HT1080 (cell line): ENCODE data around the gene ZCCHC4. TPM values are rescaled to one million over a fixed set of nuclear protein-coding genes. Genes with fewer than 3 reads are reported as not detected.
A peak's percentile ranks its signal among the peaks of the same experiment; 100 is the strongest.

Experiments
- DNase-seq: peaks from one replicate; pipeline ENCODE4 v3.0.0-alpha.2; 2015; ENCODE audit warnings: low read depth
- total RNA-seq: library from RNA; depleted of rRNA; stranded (reverse); fragments of >200 nt; shearing (Covaris generic); gene quantifications from 2 replicates; pipeline ENCODE4 v1.2.3, GENCODE V29; 2014; rRNA removed

Gene ZCCHC4
- total RNA-seq, 1 experiment from 2014 or later, result 14.8 TPM

DNA sequence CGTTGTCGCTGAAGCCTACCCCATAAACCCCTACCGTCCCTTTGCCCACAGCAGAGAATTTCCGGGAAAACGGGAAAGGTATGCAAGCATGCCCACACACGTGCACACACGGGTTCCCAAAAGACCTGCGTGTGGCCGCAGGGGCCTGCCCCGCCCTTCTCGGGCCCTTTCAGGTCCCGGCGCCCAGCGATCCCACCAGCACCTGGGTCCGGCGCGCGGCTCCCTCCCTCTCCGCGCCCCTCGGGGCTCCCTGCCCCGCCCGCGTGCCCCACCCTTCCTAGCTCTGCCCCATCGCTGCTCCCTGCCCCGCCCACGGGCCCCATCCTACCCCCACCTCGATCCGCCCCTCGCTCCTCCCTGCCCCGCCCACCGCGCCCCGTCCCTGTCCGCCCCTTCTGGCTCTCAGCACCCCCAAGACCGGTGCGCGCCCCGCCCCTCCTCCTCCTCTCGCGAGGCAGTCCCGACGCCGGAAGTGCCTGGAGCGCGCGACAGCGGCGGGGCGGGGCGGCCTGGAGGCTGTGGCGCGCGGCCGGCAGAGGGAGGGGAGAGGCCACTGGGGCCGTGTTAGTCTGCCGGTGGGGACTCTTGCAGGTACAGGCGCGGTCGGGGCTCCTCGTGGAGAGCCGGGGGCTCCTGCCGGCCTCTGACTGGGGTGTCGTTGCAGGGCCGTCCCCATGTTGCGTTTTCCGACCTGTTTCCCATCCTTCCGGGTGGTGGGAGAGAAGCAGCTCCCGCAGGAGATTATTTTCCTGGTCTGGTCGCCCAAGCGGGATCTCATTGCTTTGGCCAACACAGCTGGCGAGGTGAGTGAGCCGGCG is 64.4 kb downstream of the ZCCHC4 start, which contains the start of gene ANAPC4:
Gene ANAPC4, plus strand, starts transcription at position 510 of the 818 bp plus-strand sequence. Its CDS starts 165 bp downstream, at position 675.
- peak; percentile 85 for DNase-seq

GRCh38 chr4:25377572-25378436 is 65.2 kb downstream of the ZCCHC4 start:
- peak; percentile 3 for DNase-seq

DNA sequence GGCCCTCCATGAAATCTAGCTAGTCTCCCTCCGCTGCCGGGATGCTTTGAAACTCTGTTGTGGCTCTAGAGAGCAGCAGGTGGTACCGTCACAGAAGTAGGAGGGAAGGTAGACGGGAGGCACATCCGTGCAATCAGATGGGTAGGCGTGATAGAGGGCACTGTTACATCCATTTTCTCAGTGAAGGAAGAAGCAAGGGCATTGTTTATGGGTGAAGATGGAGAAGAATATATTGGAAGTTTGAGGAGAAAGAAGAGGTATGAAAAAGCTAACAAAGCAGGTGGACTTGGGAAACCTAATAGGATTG is 65.8 kb downstream of the ZCCHC4 start:
- DNase-seq, result no peak

DNA sequence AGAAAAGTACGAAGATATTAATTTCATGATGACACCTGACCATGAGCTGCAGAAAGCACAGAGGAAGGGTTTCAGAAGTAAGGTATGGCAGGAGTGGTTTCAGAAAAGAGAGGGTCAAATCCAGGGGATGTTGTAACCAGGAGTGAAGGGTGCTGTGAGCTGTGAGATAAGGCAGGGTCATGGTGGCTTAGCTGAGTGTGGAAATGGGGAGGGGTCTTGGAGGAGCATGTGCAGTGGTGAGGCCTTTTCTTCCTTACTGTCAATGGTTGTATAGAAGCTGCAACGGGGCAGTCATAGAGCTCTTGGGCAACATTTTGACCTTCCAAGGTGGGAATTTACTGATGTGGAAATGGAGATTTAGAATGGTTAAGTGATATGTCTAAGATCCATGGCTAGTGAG is 67.0 kb downstream of the ZCCHC4 start:
- no peak for DNase-seq

- DNase-seq, result no peak
These were observed 71.1 kb downstream of the ZCCHC4 start for GRCh38 chr4:25383647-25384046.

DNA sequence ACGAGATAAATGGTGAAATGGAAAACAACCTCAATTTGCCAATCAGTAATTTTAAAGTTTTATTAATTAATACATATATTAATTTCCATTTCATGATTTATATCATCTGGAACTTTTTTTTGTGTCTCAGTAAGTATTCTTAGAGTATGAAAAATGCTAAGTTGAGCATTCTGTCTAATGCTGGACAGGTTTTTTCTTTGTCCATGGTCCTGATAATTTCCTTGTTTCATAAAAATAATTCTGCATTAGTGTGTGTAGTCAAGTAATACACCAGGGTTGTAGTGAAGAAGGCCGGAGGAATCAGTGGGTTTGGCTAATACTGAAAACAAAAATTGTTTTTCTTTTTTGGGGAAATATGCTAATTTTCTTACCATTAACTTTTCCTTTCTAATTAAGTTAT is 74.4 kb downstream of the ZCCHC4 start:
- no peak for DNase-seq

- no peak for DNase-seq
These were observed 84.7 kb downstream of the ZCCHC4 start for GRCh38 chr4:25397305-25397704.

- no peak for DNase-seq
These were observed 86.9 kb downstream of the ZCCHC4 start for GRCh38 chr4:25399510-25399909.

DNA sequence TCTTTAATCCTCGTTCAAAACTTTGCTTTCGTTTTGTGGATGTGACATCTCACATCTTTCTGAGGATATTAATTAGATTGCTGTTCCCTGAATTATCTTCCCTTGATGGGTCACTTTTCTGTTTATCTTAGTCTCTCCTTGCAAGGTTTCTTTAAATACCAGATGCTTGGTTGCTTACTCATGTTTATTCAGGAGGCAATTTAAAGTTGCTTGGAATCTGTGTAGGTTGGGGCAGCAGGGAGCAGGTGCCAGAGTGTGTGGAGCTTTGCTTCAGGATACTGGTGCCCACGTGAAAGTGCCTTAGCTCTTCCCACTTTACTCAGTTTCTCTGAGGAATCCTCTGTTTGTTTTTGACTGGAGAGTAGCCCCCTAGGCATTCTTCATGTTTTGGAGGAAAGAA is 88.5 kb downstream of the ZCCHC4 start:
- DNase-seq, result peak; percentile 20

- DNase-seq, result no peak
These were observed 89.9 kb downstream of the ZCCHC4 start for GRCh38 chr4:25402521-25402920.

- DNase-seq, result no peak
These were observed 91.1 kb downstream of the ZCCHC4 start for GRCh38 chr4:25403699-25404098.

DNA sequence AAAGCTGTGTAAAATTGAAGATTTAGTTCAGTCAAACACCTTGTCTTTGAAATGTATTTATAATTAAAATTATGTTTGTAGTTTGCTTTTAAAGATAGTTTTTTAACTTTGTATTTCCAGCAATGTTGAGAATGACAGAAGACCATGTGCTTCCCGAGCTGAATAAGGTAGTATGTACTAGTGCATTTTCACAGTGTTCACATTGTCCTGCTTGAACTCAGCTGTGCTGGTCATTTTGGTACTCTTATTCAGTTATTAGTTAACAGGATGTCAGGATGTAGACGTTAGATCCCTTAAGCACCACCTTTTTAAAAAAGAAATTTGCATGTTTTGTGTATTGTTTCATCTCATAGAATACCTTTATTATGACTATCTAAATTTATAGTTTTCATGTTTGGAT is 92.9 kb downstream of the ZCCHC4 start:
- no peak for DNase-seq

DNA sequence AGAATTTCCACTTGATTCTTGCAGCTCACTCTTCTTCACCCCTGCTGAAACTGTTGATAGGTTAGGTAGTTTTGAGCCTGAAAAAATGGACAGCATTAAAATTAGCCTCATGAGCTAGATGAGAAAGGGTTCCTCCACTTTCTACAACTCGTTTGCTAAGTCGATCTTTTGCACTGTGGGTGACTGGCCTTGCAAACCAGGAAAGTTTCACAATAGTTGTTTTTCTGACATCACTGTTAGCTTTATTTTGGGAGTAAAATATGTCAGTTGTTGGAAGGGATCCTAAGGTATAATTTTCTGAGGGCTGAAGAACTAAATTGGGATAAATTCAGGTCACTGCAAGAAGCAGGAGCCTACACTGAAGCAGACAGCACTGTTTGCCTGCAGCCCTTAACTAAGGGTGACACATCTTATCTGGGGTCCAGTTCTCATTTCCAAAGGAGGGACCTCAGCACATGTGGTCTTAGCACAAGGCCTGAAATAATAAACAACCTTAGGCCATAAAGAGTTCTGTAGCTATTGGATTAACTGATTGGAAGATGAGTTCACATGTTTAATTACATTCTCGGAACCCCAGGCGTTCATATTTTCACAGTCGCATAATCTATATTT is 93.6 kb downstream of the ZCCHC4 start:
- no peak for DNase-seq

DNA sequence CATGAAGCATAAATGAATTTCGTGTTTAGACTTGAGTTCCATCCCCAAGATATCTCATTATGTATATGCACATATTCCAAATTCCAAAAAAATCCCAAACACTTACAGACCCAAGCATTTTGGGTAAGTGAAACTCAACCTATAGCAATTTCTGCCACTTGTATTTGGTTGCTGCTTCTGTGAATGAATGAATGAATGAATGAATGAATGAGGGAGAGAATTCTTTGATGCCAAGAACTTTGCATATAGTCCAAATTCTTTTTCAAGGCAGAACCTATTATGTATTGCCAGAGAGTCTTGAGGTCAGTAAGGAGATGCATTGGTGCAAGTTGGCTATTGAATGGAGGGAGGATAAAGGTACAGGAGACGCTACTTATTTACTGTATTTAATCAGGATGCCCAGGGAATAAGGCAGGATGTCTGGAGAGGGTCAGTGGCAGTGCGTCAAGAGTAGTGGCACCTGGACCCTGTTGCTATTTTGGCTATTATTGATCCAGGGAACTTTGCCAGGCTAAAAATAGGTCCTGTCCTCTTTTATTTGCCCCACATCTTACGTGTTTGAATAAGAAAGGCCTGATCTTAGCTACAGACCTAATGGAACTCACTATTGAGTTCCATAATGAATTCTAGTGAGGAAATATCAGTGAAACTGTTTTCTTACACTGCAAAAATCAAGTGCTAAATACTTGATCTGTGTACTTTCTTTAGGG is 98.4 kb downstream of the ZCCHC4 start:
- no peak for DNase-seq

- no peak for DNase-seq
These were observed 100.7 kb downstream of the ZCCHC4 start for GRCh38 chr4:25413261-25413660.

GRCh38 chr4:25417014-25417413 is 104.4 kb downstream of the ZCCHC4 start:
- DNase-seq, result no peak

Other genes with a start within 250 kb of the ZCCHC4 start
- gene SEPSECS, start 152.3 kb upstream of the ZCCHC4 start, total RNA-seq, result 3.0 and 7.6 TPM in 2 replicates
- 27.3 and 29.0 TPM in 2 replicates for gene PI4K2B, start 78.7 kb upstream of the ZCCHC4 start, total RNA-seq
- gene ANAPC4, start 64.5 kb downstream of the ZCCHC4 start, total RNA-seq, result 19.5 and 27.5 TPM in 2 replicates